Measurements from ENCODE around the gene HLA-DOA.

HLA-DOA gene

DNA sequence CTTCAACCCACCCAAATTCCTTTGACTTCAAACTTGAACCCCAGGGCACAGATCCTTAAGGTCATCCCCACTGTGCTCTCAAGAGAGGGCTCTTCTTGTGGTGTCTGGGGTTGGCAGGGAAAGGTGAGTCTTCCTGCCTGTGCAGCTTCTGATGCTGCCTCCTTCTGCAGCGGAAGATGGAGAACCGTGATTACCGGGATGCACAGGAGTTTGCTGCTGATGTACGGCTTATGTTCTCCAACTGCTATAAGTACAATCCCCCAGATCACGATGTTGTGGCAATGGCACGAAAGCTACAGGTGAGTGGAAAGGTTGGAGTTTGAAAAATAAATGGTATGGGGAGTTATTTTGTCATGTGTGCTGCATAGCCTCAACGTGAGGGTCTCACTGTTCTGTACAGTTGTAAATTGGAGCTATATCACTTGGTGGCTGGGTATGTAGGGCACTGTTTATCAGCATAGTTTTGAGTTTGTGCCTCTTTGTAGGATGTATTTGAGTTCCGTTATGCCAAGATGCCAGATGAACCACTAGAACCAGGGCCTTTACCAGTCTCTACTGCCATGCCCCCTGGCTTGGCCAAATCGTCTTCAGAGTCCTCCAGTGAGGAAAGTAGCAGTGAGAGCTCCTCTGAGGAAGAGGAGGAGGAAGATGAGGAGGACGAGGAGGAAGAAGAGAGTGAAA, 32.0 kb downstream of the HLA-DOA start:
- no peak for DNase-seq

DNA sequence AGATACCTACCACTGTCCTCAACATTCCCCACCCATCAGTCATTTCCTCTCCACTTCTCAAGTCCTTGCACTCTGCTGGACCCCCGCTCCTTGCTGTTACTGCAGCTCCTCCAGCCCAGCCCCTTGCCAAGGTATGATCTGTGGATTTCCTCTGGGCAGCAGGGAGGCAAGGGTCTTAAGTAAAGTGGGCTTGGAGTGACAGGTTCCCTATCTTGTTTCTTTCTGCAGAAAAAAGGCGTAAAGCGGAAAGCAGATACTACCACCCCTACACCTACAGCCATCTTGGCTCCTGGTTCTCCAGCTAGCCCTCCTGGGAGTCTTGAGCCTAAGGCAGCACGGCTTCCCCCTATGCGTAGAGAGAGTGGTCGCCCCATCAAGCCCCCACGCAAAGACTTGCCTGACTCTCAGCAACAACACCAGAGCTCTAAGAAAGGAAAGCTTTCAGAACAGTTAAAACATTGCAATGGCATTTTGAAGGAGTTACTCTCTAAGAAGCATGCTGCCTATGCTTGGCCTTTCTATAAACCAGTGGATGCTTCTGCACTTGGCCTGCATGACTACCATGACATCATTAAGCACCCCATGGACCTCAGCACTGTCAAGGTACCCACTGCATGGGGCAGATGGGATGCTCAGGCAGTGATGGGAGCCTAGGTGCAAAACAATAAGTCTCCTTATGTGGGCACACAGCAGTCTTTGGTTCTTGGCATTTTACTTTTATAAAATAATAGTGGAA, 32.9 kb downstream of the HLA-DOA start:
- no peak for DNase-seq

DNA sequence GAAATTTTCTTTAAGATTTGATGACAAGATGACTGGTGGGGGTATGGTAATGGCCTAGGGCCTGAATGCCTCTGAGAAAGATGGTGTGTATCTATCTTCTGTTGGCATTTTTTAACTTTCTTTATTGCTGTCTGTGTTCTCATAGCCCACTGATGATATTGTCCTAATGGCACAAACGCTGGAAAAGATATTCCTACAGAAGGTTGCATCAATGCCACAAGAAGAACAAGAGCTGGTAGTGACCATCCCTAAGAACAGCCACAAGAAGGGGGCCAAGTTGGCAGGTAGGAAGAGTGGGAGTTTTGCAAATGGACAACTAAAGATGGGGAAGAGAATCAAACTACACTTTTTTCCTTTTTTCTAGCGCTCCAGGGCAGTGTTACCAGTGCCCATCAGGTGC, 33.5 kb downstream of the HLA-DOA start:
- no peak for DNase-seq

DNA sequence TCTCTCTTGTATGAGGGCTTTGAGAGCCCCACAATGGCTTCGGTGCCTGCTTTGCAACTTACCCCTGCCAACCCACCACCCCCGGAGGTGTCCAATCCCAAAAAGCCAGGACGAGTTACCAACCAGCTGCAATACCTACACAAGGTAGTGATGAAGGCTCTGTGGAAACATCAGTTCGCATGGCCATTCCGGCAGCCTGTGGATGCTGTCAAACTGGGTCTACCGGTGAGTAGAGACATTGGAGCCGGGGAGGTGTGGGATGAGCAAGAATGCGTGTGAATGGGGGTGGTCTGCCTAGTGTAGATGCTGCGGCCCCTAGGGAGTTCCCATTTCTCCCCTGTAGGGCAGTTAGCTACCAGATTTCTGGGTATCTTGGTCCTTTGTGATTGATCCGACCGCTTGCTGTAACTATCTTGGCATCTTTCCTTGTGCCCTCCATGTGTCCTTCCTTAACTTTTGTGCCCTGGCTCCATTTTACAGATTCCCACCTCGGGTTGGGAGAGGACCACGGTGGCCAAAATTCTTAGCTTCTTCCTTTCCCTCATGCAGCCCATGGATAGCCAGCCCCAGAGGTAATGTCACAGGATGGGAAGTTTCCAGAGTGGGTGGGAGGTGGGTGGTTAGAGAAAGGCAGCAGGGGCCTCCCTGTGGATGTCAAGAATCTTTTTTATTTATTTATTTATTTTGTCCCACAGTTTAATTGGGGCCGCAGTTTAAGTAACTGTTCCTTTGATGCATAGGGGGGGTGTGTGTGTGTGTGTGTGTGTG, 34.7 kb downstream of the HLA-DOA start:
- DNase-seq = no peak

DNA sequence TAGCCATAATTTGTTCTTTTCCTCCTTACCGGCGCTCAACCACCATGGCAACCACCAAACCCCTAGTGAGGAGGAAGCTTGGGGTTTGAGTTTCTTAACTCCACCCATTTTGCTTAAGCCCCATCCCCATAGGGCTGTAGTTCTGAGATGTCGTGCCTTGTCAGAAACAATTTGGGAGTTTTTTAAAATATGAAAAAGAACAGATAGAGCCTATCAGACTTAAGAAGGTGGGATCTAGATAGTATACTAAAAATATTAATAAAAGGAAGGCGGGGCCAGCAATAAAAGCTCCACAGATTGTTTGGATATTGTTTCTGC, 35.4 kb downstream of the HLA-DOA start:
- no peak for DNase-seq

DNA sequence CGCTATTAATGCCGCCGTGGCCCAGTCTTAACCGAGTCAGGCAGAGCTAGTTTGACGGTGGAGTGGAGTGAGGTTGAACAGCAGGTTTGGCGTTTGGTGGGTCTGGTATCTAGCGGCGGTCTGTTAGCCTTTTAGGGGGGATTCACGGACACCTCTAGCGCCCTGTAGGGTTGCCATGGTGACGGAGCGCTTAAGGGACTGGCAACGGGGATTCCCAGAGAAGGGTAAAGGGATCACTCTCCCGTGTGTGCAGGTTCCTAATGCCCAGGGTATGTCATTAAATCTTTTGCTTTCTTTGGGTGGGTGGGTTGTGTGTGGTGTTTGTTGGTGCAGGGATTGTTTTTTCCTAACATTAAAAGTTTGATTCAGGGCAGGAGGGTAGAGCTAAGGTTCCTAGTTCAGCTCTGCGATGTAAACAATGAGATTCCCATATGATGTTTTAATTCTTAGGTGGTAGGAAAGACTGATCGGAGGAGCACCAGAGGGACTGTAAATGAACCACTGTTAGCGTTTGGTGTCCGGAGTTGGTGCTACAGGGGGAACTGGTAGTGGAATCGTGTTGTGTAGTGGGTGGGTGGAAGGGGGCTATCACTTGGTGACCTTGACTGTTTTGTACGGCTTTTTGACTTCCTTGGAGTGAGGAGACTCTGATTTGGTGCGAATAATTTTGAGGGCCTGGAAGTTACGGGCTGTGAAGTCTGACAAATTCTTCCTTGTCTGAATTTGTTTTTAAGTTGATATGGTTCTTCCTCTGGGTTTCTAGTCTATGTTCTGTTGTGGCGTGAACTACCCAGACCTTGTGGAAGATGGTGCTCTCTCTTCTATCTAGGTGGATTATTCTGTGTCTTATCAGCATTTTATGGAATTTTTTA, 36.0 kb downstream of the HLA-DOA start:
- DNase-seq = peak; percentile 70

DNA sequence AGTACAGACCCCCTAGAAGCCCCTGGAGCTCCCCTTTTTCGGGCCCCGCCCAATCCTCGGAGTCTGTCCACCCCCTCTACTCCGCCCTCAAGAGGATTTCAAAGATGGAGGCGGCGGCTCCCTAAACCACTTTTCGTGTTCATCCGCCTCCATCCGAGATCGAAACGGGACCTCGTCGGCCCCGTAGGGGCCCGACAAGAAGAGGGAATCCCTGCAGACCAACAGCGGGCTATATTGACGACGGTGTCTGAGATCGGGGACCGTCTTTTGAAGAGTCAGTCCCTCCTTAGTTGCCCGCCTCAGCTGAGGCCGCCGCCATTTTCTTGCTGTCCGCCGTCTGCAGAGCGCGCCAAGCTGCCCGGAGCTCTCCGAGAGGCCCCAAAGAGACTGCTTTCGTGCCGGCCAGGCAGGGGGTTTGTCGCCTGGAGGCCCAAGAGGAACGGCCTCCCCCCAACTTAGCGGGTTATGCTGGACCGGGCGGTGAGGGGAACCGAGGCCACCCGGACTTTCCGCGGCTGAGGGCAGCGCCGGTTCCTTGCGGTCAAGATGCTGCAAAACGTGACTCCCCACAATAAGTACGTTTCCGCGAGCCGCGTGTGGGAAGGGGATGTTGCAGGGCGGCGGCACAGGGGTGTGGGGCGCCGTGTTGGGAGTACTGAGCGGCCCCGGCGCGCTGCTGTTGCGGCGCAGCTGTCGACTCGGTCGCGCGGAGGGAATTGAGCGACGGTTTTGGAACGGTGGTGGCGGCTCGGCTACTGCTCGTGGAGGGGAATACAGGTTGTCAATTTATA, 36.8 kb downstream of the HLA-DOA start:
- DNase-seq = peak; percentile 62

DNA sequence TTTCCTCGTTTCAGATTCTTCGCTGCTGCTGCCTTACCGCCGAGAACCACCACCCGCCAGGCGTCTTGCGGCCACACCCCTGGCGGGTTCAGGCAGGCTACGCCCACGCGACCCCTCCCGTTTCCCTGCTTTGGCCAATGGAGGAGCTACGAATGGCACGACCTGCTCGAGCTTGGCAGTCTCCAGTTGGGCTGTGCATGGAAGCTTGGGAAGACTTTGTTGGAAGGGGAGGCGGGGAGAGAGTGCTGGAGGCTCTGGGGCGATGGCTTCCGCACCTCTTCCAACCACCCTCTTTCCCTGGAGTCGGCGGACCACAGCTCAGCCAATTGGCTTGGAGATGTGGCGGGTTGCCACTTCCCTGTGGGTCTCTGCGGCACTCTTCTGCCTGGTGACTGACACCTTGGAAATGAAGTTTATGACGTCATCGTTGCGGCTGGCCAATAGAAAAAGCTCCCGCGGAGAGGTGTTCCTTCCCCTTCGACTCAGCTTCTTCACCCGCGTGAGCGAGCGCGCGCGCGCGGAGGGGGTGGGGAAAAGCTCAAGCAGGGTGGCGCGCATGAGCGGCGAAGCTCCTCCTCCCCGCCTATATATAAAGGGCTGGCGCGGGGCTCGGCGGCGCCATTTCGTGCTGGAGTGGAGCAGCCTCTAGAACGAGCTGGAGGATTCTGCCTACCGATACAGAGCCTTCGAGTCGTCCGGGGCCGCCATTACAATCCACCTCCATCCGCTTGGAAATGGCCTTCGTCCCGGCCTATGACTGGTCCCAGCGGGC, 37.6 kb downstream of the HLA-DOA start:
- DNase-seq = peak; percentile 100

DNA sequence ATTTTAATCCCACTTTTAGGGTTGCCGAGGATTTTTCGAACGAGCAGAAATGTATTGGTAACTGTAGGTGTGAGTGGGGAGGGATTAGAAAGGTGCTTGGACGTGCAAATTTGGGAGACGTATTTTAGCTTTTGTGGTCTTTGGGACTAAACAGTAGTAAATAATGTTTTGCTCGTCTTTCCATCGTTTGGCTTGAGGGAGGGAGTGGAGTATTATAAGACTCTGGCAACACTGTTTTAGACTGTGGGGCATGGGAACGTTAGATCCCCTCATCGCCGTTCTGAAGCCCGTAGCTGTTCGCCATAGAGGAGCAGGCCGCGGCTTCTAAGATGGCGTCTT, 38.2 kb downstream of the HLA-DOA start:
- DNase-seq = no peak

DNA sequence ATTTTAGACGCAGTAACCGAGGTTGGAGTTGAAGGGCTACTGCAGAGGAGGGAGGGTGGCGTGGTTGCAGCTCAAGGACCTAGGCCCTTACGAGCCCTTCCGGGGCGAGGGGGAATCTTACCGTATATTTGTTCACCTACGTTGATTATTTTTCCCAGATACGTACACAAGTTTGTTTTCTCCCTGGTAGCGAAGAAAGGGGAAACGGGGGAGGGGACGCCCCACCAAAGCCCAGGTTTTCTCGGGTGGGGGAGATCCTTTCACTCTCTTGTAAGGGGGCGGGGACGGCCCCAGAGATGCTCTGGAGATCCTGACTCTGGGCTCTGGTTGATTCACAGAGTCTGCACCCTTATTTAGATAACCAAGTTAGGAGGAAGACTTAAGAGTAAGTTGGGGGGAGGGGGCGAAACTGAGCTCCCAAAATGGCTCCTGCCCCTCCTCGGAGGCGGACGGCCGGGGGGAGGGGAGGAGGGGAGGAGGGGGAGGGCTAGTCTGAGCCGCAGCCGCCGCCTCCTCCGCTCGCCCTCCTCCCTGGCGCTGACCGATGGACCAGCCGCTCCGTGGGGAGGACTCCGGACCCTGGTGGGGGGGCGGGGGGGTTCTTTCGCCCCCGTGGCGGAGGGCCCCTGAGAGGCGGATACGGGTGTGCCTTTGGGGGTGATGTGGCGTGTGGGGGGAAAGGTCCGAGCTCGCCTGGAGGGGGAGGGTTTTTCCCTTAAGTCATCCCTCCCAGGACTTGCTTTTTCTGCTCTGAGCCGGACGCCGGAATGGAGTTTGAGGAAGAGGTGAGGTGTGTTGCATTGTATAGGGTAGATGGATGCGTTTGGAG, 38.8 kb downstream of the HLA-DOA start:
- peak; percentile 52 for DNase-seq

DNA sequence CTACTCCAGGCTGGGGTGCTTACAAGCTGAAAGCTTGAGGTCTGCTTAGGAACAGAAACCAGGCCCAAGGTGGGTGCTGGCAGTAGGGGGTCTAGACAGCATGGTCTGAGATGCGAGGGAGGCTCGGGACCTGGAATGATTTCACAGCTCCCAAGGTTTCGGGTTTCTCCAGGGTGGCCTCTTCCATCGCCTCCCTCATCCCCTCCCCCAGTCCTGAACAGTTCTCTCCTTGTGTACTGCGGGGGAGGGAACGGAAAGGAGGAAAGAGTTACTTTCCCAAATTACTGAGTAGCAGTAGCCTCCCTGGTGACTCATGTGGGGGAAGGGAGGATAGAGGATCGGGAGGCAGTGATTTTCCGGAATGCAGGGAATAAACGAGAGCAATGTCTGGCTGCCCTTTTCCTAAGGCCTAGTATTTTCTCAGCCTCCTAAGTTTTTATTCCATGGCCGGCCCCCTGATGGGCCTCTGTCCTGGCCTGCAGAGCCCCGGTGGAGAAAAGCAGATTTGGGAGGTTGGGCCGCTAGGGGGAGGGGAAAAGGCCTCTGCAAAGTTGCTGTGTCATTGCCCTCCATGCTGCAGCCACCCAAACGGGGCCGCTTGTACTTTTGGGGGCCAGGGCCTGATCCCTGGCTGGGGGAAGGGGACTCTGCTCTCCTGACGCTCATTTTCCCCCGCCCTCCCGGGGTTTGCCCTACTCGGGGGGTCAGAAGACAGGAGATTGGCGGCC, 39.5 kb downstream of the HLA-DOA start:
- DNase-seq = peak; percentile 52

DNA sequence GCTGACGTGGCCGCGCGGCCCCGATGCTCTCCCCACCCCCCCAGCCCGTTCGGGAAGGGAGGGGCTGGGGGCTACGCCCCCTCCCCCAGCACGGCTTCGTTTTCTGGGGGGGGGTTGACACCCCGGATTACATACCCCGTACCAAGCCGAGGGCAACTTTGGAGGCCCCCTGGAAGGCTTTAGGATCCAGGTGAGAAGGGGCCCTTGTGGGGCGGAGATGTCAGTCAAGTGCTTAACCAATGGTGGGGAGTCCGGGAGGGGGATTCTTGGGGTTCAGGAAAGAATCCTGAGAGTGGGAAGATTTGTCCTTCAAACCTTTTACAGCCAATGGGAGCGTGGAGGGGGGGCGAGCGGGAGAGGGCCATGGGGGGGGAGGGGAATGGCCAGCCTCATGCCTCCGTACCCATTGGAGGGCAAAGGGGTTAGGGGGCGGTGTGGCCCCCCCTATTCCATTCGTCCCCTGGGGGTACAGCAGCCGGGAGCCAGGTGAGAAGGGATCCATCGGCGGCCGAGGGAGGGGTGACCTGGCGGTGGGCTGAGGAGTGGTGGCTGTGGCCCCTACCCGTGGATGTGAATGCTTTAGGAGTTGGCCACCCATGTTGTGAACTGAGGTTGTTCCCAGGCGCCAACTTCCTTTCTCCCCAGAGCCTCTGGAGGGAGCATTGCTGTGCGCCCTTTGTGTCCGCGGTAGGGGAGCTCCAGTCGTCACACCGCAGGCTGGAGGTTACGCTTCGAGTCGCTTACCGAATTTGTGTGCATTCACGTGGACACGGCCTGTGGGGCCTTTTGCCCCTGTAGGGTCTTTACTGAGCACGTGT, 40.3 kb downstream of the HLA-DOA start:
- DNase-seq = peak; percentile 37

DNA sequence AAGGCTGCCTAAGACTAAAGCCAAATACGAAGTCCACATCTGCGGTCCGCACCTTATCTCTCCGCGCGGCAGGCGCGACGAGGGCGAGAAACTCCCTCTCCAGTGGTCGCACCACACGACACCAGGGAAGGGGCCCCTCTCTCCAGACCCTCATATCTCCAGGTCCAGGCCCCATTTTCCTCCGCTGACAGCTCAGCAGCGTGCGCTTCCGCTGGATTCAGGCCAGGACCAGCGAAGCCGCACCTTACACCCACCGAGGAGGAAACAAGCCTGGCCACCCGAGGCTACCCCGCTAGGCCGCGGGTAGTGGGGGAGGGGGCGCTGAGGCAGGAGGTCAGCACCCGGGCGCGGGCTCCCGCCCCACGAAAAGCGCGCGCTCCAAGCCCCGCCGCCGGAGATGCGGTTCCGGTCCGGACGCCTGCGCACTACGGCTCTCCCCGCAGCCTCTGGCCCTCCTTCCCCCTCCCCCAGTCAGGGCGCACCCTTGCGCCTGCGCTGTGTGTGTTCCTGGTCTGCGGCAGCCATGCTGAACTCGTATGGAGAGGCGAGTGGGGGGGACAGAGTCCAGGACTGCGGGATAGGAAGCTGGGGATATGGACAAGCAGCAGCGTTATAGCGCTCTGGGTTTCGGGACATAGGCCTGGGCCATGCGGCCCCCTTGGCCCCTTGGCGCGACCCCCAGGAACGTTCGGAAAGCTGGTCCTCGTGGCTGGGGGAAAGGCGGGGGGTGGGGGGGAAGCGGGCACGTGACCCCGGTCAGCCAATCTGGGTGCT, 41.1 kb downstream of the HLA-DOA start, which contains the start of gene BRD2:
Gene BRD2 (plus strand): TSS at position 502 of the 774 bp plus-strand sequence. CDS start 4,305 bp downstream, outside the sequence.
- peak; percentile 95 for DNase-seq

DNA sequence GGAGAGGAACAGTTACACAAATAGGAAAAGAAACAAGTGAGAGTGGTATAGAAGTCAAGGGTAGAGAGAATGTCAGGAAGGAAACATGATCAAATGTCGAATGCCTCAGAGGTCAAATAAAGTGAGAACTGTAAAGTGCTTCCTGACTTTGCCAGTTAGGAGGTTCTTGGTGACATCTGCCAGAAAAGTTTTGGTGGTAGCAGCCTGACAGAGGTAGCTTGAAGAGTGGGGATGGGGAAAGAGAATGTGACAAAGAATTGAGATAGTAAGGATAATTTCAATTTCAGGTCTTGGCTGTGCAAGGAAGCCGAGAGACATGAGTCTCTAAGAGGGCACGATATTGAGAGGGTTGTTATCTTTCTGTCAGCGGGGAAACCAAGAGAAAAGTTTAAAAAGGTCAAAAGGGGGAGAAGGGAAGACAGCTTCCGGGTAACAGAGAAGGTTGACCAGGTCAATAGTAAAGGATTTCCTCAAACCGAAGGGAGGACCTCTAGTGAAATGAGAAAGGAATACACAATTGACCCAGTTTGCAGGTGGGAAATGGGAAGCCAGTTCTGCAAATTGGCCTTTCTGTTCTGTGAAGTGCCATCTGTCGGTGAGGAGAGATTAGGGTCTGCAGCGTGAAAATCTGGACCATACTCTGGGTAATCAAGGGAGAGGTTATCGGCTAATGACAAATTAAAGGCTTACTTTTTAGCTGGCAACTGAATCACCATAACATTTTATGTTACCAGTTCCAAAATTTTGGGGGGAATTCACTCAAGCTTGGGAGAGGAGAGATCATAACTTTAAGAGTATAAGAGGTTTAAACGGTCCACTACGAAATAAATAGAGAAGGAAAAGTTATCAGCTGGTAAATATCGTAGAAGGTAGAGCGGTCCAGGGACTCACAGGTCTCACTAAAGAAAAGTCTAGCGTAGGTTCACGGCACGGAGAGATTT, 42.0 kb downstream of the HLA-DOA start:
- DNase-seq = no peak

DNA sequence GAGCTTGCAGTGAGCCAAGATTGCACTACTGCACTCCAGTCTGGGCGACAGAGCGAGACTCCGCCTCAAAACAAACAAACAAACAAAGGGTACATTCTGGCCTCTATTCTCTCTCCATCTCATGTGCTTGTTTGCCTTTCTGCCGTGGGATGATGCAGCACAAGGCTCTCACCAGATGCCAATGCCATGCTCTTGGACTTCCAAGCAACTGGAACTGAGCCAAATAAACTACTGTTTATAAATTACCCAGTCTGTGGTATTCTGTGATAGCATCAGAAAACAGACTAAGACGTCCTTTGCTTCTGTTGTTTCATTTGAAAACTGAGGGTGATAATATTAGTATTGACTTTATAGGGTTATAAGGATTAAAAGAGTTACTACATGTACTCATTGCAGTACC, 44.6 kb downstream of the HLA-DOA start:
- DNase-seq = no peak

DNA sequence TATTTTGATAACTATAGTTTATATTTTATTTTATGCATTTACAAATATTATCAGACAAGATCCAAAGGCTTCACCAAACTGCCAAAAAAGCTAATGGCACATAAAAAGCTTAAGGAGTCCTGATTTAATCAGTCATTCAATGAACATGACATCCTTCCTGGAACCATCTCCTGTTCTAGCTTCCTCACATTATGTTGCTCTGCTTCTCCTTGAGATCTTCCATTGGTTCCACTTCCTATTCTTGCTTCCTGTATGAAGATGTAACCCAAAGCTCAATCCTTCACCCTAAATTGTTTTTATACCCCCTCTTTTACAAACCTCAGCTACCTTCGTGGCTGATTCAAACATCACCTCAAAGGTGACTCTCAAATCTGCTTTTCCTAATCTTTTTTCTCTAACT, 45.5 kb downstream of the HLA-DOA start:
- no peak for DNase-seq

All from effector CD8-positive, alpha-beta T cell (primary cell).